Activated CD4-positive, alpha-beta T cell treated with anti-CD3 and anti-CD28 coated beads, Interleukin-2, amount 10 ng/mL, durations not matched to agents 24 days and 14 days (primary cell): ENCODE data around the gene MAPK8IP3. TPM values are rescaled to one million over a fixed set of nuclear protein-coding genes. Genes with fewer than 3 reads are reported as not detected.

ENCODE experiments used
- DNase-seq: peaks from one replicate; pipeline ENCODE4 v3.0.0; 2022
- H3K27ac Mint-ChIP-seq: one replicate; pipeline ENCODE4 v1.8.0; 2022; ENCODE audit warnings: mild to moderate bottlenecking, mixed read lengths
- H3K27me3 Mint-ChIP-seq: one replicate; pipeline ENCODE4 v1.8.0; 2022; ENCODE audit warnings: mixed read lengths
- H3K36me3 Mint-ChIP-seq: one replicate; pipeline ENCODE4 v1.8.0; 2022; ENCODE audit warnings: low read depth, mild to moderate bottlenecking, mixed read lengths
- H3K4me1 Mint-ChIP-seq: one replicate; pipeline ENCODE4 v1.8.0; 2021; ENCODE audit warnings: mixed read lengths
- H3K4me3 Mint-ChIP-seq: one replicate; pipeline ENCODE4 v1.8.0; 2022; ENCODE audit warnings: mild to moderate bottlenecking, moderate library complexity, mixed read lengths
- H3K9me3 Mint-ChIP-seq: one replicate; pipeline ENCODE4 v1.8.0; 2021; ENCODE audit warnings: mixed read lengths
- intact Hi-C: fragments of 100-400 bp; cut with micrococcal nuclease; formaldehyde crosslinking; loops from one replicate; pipeline ENCODE4 v1.15.1; 2023
- total RNA-seq: library from RNA; stranded (reverse); gene quantifications from 2 replicates; pipeline ENCODE4 v1.2.3, GENCODE V29; 2022

Gene MAPK8IP3
- total RNA-seq, 1 donor from 2014 or later, result 80.2 TPM

DNA sequence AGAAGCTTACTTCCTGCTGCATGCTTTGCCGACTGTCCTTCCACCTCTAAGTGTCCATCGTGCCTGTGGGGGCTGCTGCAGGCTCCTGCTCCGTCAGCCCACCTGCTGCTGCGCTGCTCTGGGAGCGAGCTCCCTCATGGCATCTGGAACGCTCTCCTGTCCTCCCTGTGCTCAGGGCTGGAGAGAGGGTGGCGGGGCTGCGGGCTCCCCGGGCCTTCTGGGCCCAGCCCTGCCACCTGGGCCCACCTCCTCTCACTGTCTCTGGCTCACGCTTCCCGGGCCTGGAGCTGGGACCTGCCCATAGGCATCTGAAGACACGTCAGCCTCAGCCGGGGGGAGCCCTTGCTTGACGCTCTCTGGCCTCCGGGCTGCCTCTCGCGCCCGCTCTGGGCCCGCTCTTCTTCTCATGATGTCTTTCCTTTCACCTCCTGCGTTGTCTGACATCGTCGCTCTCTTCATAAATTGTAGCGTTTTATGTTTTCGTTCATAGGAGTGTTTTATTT is 38.4 kb downstream of the MAPK8IP3 start:
- Mint-ChIP-seq H3K9me3 (no peaks in the 10 kb centered on the region), H3K4me3 (no peak overlapping the region), H3K27me3 (no peaks in the 10 kb centered on the region), H3K27ac (no peak overlapping the region), H3K36me3 (peaks cover 9% of the 10 kb centered on the region), H3K4me1 (no peaks in the 10 kb centered on the region)
- intact Hi-C loops, result no loop called here
- no peak for DNase-seq

- Mint-ChIP-seq H3K27ac (no peak overlapping the region), H3K36me3 (peaks cover 9% of the 10 kb centered on the region), H3K27me3 (no peaks in the 10 kb centered on the region), H3K4me3 (no peak overlapping the region), H3K9me3 (no peaks in the 10 kb centered on the region), H3K4me1 (no peaks in the 10 kb centered on the region)
- intact Hi-C loops, result no loop called here
- no peak for DNase-seq
Observed at GRCh38 chr16:1745181-1745899, 39.3 kb downstream of the MAPK8IP3 start.

DNA sequence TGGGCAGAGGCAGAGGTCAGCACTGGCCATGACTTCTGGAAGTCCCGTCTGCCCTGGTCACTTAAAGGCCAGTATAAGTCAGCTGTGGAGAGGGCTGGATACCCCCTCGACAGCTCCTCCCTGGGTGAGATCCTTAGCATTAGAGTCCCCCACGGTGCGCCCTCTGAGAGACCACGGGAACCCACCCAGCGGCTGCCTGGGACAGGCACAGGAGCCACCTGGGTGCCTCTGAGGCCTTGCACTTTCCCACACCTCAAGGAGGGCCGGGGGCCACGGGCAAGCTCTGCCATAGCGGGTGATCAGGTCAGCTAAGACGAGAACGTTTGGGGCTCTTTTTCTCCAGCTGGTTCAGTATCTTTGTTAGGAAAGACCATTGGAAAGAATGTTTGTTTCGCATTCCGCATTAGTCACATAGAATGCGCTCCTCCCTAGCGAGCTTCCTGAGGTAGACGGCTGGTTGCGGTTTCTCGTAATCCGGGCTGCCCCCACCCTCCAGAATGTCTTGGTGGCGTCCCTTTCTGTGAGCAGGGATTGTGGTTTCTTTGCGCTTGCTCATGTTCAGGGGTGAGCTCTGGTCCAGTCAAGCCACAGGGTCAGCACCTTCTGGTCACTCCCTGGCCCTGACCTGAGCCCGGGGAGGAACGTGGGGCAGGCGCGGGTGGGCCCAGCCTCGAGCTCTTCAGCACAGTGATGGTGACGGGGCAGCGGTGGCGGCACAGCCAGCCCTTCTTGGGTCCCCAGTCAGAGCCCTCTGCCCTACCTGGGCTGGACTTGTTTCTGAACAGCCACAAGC is 40.1 kb downstream of the MAPK8IP3 start:
- intact Hi-C loops, result no loop called here
- Mint-ChIP-seq H3K27me3 (no peaks in the 10 kb centered on the region), H3K9me3 (no peaks in the 10 kb centered on the region), H3K36me3 (peaks cover 9% of the 10 kb centered on the region), H3K27ac (no peak overlapping the region), H3K4me1 (no peaks in the 10 kb centered on the region), H3K4me3 (no peak overlapping the region)
- no peak for DNase-seq

- peaks cover 7% of the 10 kb centered on the region for H3K36me3 Mint-ChIP-seq
Observed at GRCh38 chr16:1746693-1747195, 40.7 kb downstream of the MAPK8IP3 start.

GRCh38 chr16:1747934-1748333 is 41.9 kb downstream of the MAPK8IP3 start:
- no peak overlapping the region for H3K4me3 Mint-ChIP-seq

More at GRCh38 chr16:1746693-1747195, 40.7 kb downstream of the MAPK8IP3 start:
- no peak overlapping the region for H3K27ac Mint-ChIP-seq
- no peaks in the 10 kb centered on the region for H3K9me3 Mint-ChIP-seq
- intact Hi-C loops, result no loop called here
- DNase-seq, result no peak
- no peaks in the 10 kb centered on the region for H3K4me1 Mint-ChIP-seq
- H3K27me3 Mint-ChIP-seq, result no peaks in the 10 kb centered on the region
- H3K4me3 Mint-ChIP-seq, result no peak overlapping the region

GRCh38 chr16:1749152-1750117 is 43.4 kb downstream of the MAPK8IP3 start:
- H3K27ac Mint-ChIP-seq, result no peak overlapping the region
- DNase-seq, result no peak
- no peaks in the 10 kb centered on the region for H3K4me1 Mint-ChIP-seq
- intact Hi-C loops, result no loop called here
- no peaks in the 10 kb centered on the region for H3K9me3 Mint-ChIP-seq
- H3K27me3 Mint-ChIP-seq, result no peaks in the 10 kb centered on the region
- H3K4me3 Mint-ChIP-seq, result no peak overlapping the region
- H3K36me3 Mint-ChIP-seq, result peaks cover 8% of the 10 kb centered on the region

More at GRCh38 chr16:1747934-1748333, 41.9 kb downstream of the MAPK8IP3 start:
- Mint-ChIP-seq H3K27ac (no peak overlapping the region), H3K4me1 (no peaks in the 10 kb centered on the region), H3K27me3 (no peaks in the 10 kb centered on the region), H3K9me3 (no peaks in the 10 kb centered on the region), H3K36me3 (peaks cover 7% of the 10 kb centered on the region)
- no peak for DNase-seq
- intact Hi-C loops, result no loop called here

DNA sequence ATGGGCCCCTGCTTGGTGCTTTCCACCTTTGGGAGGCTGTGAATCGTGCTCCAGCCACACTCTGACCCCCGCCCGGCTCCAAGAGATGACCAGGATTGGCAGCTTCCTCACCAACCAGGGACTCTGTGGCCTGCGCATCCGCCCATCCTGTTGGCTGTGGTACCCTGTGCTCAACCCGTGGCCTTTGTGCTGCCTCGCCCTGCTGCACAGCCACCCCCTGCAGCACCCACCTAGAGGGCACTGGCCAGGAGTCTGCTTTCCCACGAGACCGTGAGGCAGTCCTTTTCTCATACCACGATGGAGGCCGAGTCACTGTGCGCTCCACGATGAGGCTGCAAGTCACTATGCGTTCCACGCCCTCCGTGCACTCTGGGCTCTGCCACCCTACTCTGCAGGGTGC is 46.0 kb downstream of the MAPK8IP3 start:
- intact Hi-C loops, result no loop called here
- Mint-ChIP-seq H3K9me3 (no peaks in the 10 kb centered on the region), H3K4me1 (peaks cover 3% of the 10 kb centered on the region), H3K4me3 (no peak overlapping the region), H3K36me3 (peaks cover 13% of the 10 kb centered on the region), H3K27me3 (no peaks in the 10 kb centered on the region), H3K27ac (no peak overlapping the region)
- DNase-seq, result no peak

GRCh38 chr16:1752853-1753252 is 46.9 kb downstream of the MAPK8IP3 start:
- H3K27me3 Mint-ChIP-seq, result no peaks in the 10 kb centered on the region
- no peaks in the 10 kb centered on the region for H3K9me3 Mint-ChIP-seq
- no peak for DNase-seq
- peaks cover 13% of the 10 kb centered on the region for H3K36me3 Mint-ChIP-seq
- H3K4me3 Mint-ChIP-seq, result no peak overlapping the region
- intact Hi-C loops, result no loop called here
- H3K4me1 Mint-ChIP-seq, result peaks cover 5% of the 10 kb centered on the region
- H3K27ac Mint-ChIP-seq, result no peak overlapping the region

DNA sequence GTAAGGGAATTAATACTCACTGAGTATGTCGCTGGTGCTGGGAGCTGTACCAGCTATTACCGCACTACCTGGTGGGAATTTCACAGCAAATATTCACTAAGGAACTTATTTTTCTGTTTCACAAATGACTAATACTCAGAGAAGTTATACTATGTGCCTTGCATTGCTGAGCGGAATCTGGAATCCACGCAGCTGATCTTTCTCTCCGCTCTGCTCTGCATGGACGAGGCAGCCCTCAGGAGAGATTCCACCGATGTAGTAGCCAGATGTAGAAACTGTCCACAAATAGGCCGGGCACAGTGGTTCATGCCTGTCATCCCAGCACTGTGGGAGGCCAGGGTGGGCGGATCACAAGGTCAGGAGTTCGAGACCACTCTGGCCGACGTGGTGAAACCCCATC is 48.2 kb downstream of the MAPK8IP3 start:
- Mint-ChIP-seq H3K9me3 (no peaks in the 10 kb centered on the region), H3K4me3 (no peak overlapping the region), H3K27ac (no peak overlapping the region), H3K36me3 (peaks cover 9% of the 10 kb centered on the region), H3K4me1 (peaks cover 5% of the 10 kb centered on the region), H3K27me3 (no peaks in the 10 kb centered on the region)
- no peak for DNase-seq
- intact Hi-C loops, result no loop called here

GRCh38 chr16:1757714-1758461 is 51.9 kb downstream of the MAPK8IP3 start:
- Mint-ChIP-seq H3K27me3 (no peaks in the 10 kb centered on the region), H3K9me3 (no peaks in the 10 kb centered on the region), H3K27ac (peak overlapping the region; percentile 66), H3K36me3 (peaks cover 18% of the 10 kb centered on the region), H3K4me1 (peaks cover 5% of the 10 kb centered on the region), H3K4me3 (no peak overlapping the region)
- intact Hi-C loops, result no loop called here
- DNase-seq, result no peak

- DNase-seq, result no peak
- Mint-ChIP-seq H3K36me3 (peaks cover 18% of the 10 kb centered on the region), H3K9me3 (no peaks in the 10 kb centered on the region), H3K27ac (no peak overlapping the region), H3K27me3 (no peaks in the 10 kb centered on the region), H3K4me3 (no peak overlapping the region), H3K4me1 (peaks cover 5% of the 10 kb centered on the region)
- intact Hi-C loops, result no loop called here
Observed at GRCh38 chr16:1758923-1759322, 52.9 kb downstream of the MAPK8IP3 start.

DNA sequence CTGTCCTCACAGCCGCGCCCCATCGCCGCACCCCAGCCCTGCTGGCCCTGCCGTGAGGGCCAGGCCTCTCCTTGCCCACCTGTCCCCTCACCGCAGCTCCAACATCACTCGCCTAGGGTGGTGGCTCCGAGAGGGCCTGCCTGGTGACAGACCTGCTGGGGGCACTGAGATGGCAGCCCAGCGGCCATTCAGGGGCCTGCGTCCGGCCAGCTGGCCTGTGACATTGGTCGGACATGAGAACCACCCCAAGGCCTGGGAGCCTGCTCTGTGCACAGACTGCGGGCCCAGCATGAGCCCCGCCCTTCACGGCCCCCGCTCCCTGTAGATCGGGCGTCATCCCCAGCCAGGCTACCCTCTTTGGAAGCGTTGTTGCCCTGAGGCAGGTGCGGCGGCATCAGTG is 53.5 kb downstream of the MAPK8IP3 start:
- H3K9me3 Mint-ChIP-seq, result no peaks in the 10 kb centered on the region
- H3K27me3 Mint-ChIP-seq, result no peaks in the 10 kb centered on the region
- no peak overlapping the region for H3K4me3 Mint-ChIP-seq
- no peak for DNase-seq
- H3K36me3 Mint-ChIP-seq, result peaks cover 17% of the 10 kb centered on the region
- H3K4me1 Mint-ChIP-seq, result peaks cover 5% of the 10 kb centered on the region
- no peak overlapping the region for H3K27ac Mint-ChIP-seq
- intact Hi-C loops, result no loop called here

DNA sequence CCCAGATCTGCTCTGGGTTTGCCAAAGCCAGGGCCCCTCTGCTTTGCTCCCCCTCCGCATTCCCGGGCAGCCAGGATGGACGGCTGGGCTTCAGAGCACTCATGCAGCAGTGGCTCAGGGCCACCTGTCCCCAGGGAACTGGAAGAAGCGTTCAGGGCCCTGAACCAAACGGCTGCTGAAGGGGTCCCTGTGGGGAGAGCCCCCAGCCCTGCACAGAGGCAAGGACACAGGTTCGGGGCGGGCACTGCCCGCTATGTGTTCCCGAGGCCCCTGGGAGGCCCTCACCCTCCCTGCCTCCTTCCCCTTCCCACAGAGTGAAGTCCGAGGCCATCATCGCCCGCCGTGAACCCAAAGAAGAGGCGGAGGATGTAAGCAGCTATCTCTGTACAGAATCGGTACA is 54.9 kb downstream of the MAPK8IP3 start:
- intact Hi-C loops, result no loop called here
- H3K4me1 Mint-ChIP-seq, result peaks cover 5% of the 10 kb centered on the region
- no peak overlapping the region for H3K4me3 Mint-ChIP-seq
- no peak for DNase-seq
- peaks cover 12% of the 10 kb centered on the region for H3K36me3 Mint-ChIP-seq
- H3K27ac Mint-ChIP-seq, result no peak overlapping the region
- H3K27me3 Mint-ChIP-seq, result no peaks in the 10 kb centered on the region
- H3K9me3 Mint-ChIP-seq, result no peaks in the 10 kb centered on the region
